AG10803 (cell line): ENCODE data around the gene GSTP1.

Experiments
- DNase-seq: peaks from one replicate; pipeline ENCODE4 v3.0.0; 2010; ENCODE audit warnings: low read depth
- H3K4me3 ChIP-seq: 2 replicates; pipeline ENCODE4 v1.5.1; 2011; ENCODE audit warnings: mild to moderate bottlenecking, low read length, control low read depth
- CTCF ChIP-seq: conservative IDR thresholded peaks from 2 replicates; pipeline ENCODE4 v1.5.1; 2011; ENCODE audit warnings: mild to moderate bottlenecking, low read length, control low read depth, inconsistent platforms

GSTP1 gene

GRCh38 chr11:67631853-67632174 is 48.2 kb downstream of the GSTP1 start:
- H3K4me3 ChIP-seq, result no peak overlapping the region
- no peak for TF ChIP-seq CTCF
- DNase-seq, result no peak

- no peak for TF ChIP-seq CTCF
- no peak overlapping the region for H3K4me3 ChIP-seq
- no peak for DNase-seq
Measured at GRCh38 chr11:67632175-67632981, 48.8 kb downstream of the GSTP1 start.

GRCh38 chr11:67632982-67633755 is 49.6 kb downstream of the GSTP1 start:
- no peak for DNase-seq
- TF ChIP-seq CTCF, result no peak
- no peak overlapping the region for H3K4me3 ChIP-seq

GRCh38 chr11:67633758-67634365 is 50.2 kb downstream of the GSTP1 start:
- no peak for DNase-seq
- TF ChIP-seq CTCF, result no peak
- no peak overlapping the region for H3K4me3 ChIP-seq

- TF ChIP-seq CTCF, result no peak
- DNase-seq, result no peak
- H3K4me3 ChIP-seq, result no peak overlapping the region
Measured at GRCh38 chr11:67634366-67635230, 51.0 kb downstream of the GSTP1 start.

GRCh38 chr11:67635231-67635521 is 51.6 kb downstream of the GSTP1 start:
- no peak for TF ChIP-seq CTCF
- H3K4me3 ChIP-seq, result no peak overlapping the region
- no peak for DNase-seq
